ENCODE measurements around the gene BOK. TPM values are rescaled to one million over a fixed set of nuclear protein-coding genes. Genes with fewer than 3 reads are reported as not detected.

BOK gene
- polyA plus RNA-seq, 1 donor from 2014 or later: 2.3 TPM

- Histone ChIP-seq H3K4me2 (ENCODE audit: low read length) (no peak overlapping the region), H3K79me2 (replicated peaks; ENCODE audit: insufficient read depth, low read length) (no peaks in the 10 kb centered on the region), H3K9me2 (ENCODE audit: insufficient read depth, low read length) (no peaks in the 10 kb centered on the region), H3K4me3 (ENCODE audit: low read length) (no peak overlapping the region), H3K9ac (ENCODE audit: low read length) (no peak overlapping the region), H2AFZ (ENCODE audit: low read depth, low read length) (no peak overlapping the region), H4K20me1 (ENCODE audit: insufficient read depth) (no peaks in the 10 kb centered on the region), H3K27me3 (ENCODE audit: insufficient read depth, low read depth, low read length) (no peaks in the 10 kb centered on the region), H3K27ac (ENCODE audit: low read length) (no peak overlapping the region), H3K9me3 (ENCODE audit: low read length) (peaks cover 40% of the 10 kb centered on the region), H3F3A (ENCODE audit: insufficient read depth, low read length, poor library complexity, severe bottlenecking) (no peaks in the 10 kb centered on the region), H3K36me3 (ENCODE audit: insufficient read depth, low read length) (peaks cover 20% of the 10 kb centered on the region)
- TF ChIP-seq EZH2 (IDR thresholded peaks at IDR 0.05; ENCODE audit: borderline replicate concordance, insufficient read depth, low read length, poor library complexity, severe bottlenecking) (no peak), MXI1 (conservative IDR thresholded peaks at IDR 0.05; ENCODE audit: poor library complexity, severe bottlenecking) (no peak), TAF1 (IDR thresholded peaks at IDR 0.05; ENCODE audit: low read depth) (no peak), CTCF (IDR thresholded peaks at IDR 0.05; ENCODE audit: poor library complexity, severe bottlenecking) (no peak), RAD21 (conservative IDR thresholded peaks at IDR 0.05) (no peak), REST (IDR thresholded peaks at IDR 0.05; ENCODE audit: borderline replicate concordance) (no peak), SMC3 (conservative IDR thresholded peaks at IDR 0.05; ENCODE audit: poor library complexity) (no peak), EP300 (conservative IDR thresholded peaks at IDR 0.05; ENCODE audit: poor library complexity, severe bottlenecking) (no peak), POLR2AphosphoS5 (IDR thresholded peaks at IDR 0.05) (no peak)
These were observed 24.3 kb downstream of the BOK start for GRCh38 chr2:241582806-241583205.

- Histone ChIP-seq H3K4me3 (ENCODE audit: low read length) (no peak overlapping the region), H3K27ac (ENCODE audit: low read length) (no peak overlapping the region), H3K27me3 (ENCODE audit: insufficient read depth, low read depth, low read length) (no peaks in the 10 kb centered on the region), H3K79me2 (replicated peaks; ENCODE audit: insufficient read depth, low read length) (no peaks in the 10 kb centered on the region), H3K9me3 (ENCODE audit: low read length) (peaks cover 40% of the 10 kb centered on the region), H4K20me1 (ENCODE audit: insufficient read depth) (no peaks in the 10 kb centered on the region), H3F3A (ENCODE audit: insufficient read depth, low read length, poor library complexity, severe bottlenecking) (no peaks in the 10 kb centered on the region), H3K36me3 (ENCODE audit: insufficient read depth, low read length) (peaks cover 20% of the 10 kb centered on the region), H3K4me2 (ENCODE audit: low read length) (no peak overlapping the region), H2AFZ (ENCODE audit: low read depth, low read length) (no peak overlapping the region), H3K9me2 (ENCODE audit: insufficient read depth, low read length) (no peaks in the 10 kb centered on the region), H3K9ac (ENCODE audit: low read length) (no peak overlapping the region)
- TF ChIP-seq MXI1 (conservative IDR thresholded peaks at IDR 0.05; ENCODE audit: poor library complexity, severe bottlenecking) (no peak), REST (IDR thresholded peaks at IDR 0.05; ENCODE audit: borderline replicate concordance) (no peak), SMC3 (conservative IDR thresholded peaks at IDR 0.05; ENCODE audit: poor library complexity) (no peak), RAD21 (conservative IDR thresholded peaks at IDR 0.05) (no peak), EP300 (conservative IDR thresholded peaks at IDR 0.05; ENCODE audit: poor library complexity, severe bottlenecking) (no peak), TAF1 (IDR thresholded peaks at IDR 0.05; ENCODE audit: low read depth) (no peak)
These were observed 25.9 kb downstream of the BOK start for GRCh38 chr2:241584436-241584835.

Measured in neural cell (in vitro differentiated cells).